ENCODE measurements around the gene SLC1A4.

SLC1A4 gene

DNA sequence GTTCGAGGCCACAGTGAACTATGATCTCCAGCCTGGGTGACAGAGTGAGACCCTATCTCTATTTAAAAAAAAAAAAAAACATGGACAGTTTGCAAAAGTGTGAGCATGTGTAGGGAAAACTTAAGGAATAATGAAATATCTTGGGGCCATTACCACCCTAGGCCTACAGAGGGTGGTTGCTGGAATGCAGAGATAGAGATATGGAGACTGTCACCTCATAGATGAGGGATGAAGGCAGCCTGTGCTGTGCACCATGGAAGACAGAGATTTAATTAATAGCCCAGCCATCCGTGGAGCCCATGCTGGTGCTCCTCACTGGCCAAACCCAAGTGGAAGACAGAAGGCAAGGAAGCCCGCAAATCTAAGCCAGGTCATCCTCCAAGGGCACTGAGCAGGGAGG, 50.4 kb downstream of the SLC1A4 start:
- Histone ChIP-seq H3K4me1 (peaks cover 19 to 40% (median 26%) of the 10 kb centered on the region in 10 experiments), H3K36me3 (peaks cover 12 to 46% (median 19%) of the 10 kb centered on the region in 11 experiments; a peak in 21 of 22 replicates), H3K9ac (no peak overlapping the region), H3K27ac (no peak overlapping the region), H3K4me3 (no peak overlapping the region), H4K20me1 (peaks cover 0 to 8% (median 0%) of the 10 kb centered on the region in 11 experiments; a peak in 1 of 22 replicates), H3K4me2 (no peak overlapping the region), H3K27me3 (no peaks in the 10 kb centered on the region), H3K9me3 (replicated peaks in 1 of 11) (peaks cover 13 to 17% (median 14%) of the 10 kb centered on the region in 11 experiments)
- TF ChIP-seq Cebpa-rat (IDR thresholded peaks at IDR 0.05) = no peak

DNA sequence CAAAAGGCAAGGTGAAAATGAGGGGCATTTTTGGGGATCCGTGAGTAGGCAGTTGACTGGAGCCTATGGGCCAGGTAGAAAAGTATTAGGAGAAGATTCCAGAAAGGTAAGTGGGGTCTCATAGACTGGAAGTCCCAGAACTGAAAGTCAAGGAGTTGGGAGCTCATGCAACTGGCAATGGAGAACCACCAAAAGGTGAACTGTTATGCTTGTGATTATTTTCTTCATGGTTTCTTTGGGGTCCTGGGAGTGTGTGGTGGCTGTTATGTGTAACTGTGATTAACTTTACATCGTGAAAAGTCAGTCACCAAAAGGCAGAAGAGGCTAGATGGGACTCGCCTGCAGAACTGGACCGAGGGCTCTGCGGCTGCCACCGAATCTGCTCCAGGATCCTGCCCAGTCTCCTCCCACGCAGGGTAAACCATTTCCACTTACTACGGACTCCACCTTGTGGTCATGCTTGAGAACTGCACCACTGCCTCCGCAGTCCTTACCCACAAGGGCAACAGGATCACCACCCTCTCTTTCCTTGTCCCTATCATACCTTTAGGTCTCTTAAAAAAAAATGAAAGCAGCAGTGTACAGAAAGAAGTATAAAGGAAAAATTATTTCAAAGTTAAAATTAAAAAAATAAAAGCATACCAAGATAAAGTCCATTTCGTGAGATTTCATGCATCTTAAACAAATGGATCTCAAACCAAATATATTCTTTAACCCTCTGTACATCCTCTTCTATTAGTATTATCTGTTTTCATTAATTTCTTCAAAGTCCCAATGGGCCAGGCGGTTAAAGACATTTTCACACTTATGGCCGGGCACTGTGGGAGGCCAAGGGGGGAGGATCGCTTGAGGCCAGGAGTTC, 51.4 kb downstream of the SLC1A4 start:
- Histone ChIP-seq H3K4me2 (peak overlapping the region in 9 of 11 experiments; percentile 4 to 69 (median 17); a peak in 12 of 22 replicates), H3K4me3 (no peak overlapping the region), H3K9ac (no peak overlapping the region), H4K20me1 (peaks cover 0 to 8% (median 0%) of the 10 kb centered on the region in 11 experiments; a peak in 1 of 22 replicates), H3K27me3 (no peaks in the 10 kb centered on the region), H3K9me3 (replicated peaks in 1 of 11) (peaks cover 23 to 27% (median 24%) of the 10 kb centered on the region in 11 experiments), H3K36me3 (peaks cover 19 to 56% (median 27%) of the 10 kb centered on the region in 11 experiments), H3K27ac (no peak overlapping the region), H3K4me1 (peaks cover 16 to 44% (median 27%) of the 10 kb centered on the region in 10 experiments)
- no peak for TF ChIP-seq Cebpa-rat (IDR thresholded peaks at IDR 0.05)

DNA sequence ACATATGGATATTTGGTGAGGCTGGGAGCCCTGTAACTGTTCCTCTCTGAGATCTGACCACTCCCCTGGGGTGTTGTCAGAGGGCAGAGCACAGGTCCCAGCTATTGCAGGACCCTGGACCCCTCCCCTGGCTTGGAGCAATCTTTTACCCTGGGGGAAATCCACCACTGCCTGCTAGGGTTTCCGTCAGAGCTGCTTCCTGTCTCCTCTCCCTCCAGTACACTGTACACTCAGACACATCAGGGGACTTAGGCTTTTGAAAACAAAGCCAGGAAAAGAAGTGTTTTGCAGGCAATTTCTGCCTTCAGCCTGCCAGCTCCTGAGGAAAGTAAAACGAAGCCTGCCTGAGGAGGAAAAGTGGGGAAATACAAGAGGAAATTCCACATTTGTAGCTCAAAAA, 53.8 kb downstream of the SLC1A4 start:
- Histone ChIP-seq H3K9me3 (replicated peaks in 1 of 11) (peaks cover 34 to 51% (median 43%) of the 10 kb centered on the region in 11 experiments), H3K4me1 (peaks cover 12 to 62% (median 38%) of the 10 kb centered on the region in 10 experiments; a peak in 19 of 20 replicates), H3K27me3 (no peaks in the 10 kb centered on the region), H3K4me2 (peak overlapping the region; percentile 12 to 75 (median 64); a peak in 21 of 22 replicates), H4K20me1 (peaks cover 0 to 8% (median 0%) of the 10 kb centered on the region in 11 experiments; a peak in 1 of 22 replicates), H3K36me3 (peaks cover 19 to 71% (median 42%) of the 10 kb centered on the region in 11 experiments), H3K4me3 (peak overlapping the region in 1 of 10 experiments; percentile 12; a peak in 1 of 20 replicates), H3K9ac (peak overlapping the region in 9 of 11 experiments; percentile 11 to 61 (median 48); a peak in 17 of 22 replicates), H3K27ac (peak overlapping the region in 9 of 11 experiments; percentile 42 to 73 (median 63); a peak in 18 of 22 replicates)
- peak in 1 of 11 experiments; percentile 19; a peak in 1 of 22 replicates for TF ChIP-seq Cebpa-rat (IDR thresholded peaks at IDR 0.05)

DNA sequence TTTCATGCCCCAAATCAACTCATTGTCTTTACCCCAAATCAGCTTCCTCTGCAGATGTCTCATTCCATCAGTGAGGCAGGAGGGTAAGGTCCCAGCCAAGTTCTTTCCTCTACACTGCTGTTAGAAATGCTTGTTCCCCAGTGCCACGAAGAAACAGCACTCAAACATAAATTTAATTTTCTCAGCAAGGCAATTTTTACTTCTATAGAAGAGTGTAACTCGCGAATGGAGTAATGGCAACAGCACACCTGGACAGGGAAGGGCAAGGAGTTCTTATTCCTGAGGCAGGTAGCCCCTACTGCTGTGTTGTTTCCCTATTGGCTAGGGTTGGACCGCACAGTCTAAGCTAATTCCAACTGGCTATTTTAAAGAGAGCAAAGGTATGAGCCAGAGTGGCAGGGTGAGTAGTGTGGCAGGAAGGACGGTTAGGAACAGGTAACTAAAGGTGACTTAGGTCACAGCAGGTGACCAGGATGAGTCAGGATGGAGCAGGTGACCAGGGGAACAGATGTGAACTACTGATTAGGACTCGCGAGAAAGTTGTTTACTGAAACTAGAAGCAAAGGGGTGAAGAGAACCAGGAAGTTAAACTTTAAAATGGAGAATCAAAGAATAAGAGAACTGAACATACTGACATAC, 55.0 kb downstream of the SLC1A4 start:
- peak overlapping the region in 7 of 11 experiments; percentile 60 to 75 (median 68); a peak in 12 of 22 replicates for H3K4me2 ChIP-seq
- H3K9ac ChIP-seq = peak overlapping the region in 1 of 11 experiments; percentile 52; a peak in 1 of 22 replicates
- peak overlapping the region in 7 of 10 experiments; percentile 4 to 37 (median 20); a peak in 4 of 20 replicates for H3K4me3 ChIP-seq
- peaks cover 12 to 62% (median 38%) of the 10 kb centered on the region in 10 experiments; a peak in 19 of 20 replicates for H3K4me1 ChIP-seq
- H3K9me3 ChIP-seq (replicated peaks in 1 of 11) = peaks cover 39 to 62% (median 50%) of the 10 kb centered on the region in 11 experiments
- peaks cover 0 to 8% (median 0%) of the 10 kb centered on the region in 11 experiments; a peak in 1 of 22 replicates for H4K20me1 ChIP-seq
- peak overlapping the region in 8 of 11 experiments; percentile 49 to 73 (median 64); a peak in 13 of 22 replicates for H3K27ac ChIP-seq
- no peak for TF ChIP-seq Cebpa-rat (IDR thresholded peaks at IDR 0.05)
- no peaks in the 10 kb centered on the region for H3K27me3 ChIP-seq
- peaks cover 16 to 63% (median 36%) of the 10 kb centered on the region in 11 experiments for H3K36me3 ChIP-seq

DNA sequence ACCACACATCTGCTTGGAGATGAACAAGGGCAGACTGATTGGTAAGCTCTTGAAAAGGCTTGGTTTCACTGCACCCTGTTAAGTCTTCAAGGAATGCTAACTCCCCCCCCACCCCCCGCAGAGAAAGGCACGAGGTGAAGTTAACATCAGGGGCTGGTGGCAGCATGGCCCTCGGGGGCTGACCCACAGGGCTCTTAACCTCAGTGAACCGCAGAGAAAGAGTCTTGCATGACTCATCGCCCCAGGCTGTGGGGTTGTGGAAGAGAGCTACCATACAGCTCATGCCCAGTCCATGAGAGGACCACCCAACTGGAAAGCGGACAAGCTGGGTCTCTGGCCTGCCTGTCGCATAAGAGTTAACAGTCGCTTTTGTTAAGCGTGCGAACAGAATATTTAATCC, 56.5 kb downstream of the SLC1A4 start:
- TF ChIP-seq Cebpa-rat (IDR thresholded peaks at IDR 0.05) = no peak
- Histone ChIP-seq H3K4me2 (peak overlapping the region in 7 of 11 experiments; percentile 3 to 52 (median 26); a peak in 7 of 22 replicates), H3K27ac (no peak overlapping the region), H3K4me1 (peaks cover 7 to 57% (median 35%) of the 10 kb centered on the region in 10 experiments; a peak in 19 of 20 replicates), H3K9ac (no peak overlapping the region), H4K20me1 (no peaks in the 10 kb centered on the region), H3K27me3 (no peaks in the 10 kb centered on the region), H3K4me3 (no peak overlapping the region), H3K9me3 (replicated peaks in 1 of 11) (peaks cover 39 to 62% (median 54%) of the 10 kb centered on the region in 11 experiments), H3K36me3 (peaks cover 16 to 55% (median 36%) of the 10 kb centered on the region in 11 experiments)

DNA sequence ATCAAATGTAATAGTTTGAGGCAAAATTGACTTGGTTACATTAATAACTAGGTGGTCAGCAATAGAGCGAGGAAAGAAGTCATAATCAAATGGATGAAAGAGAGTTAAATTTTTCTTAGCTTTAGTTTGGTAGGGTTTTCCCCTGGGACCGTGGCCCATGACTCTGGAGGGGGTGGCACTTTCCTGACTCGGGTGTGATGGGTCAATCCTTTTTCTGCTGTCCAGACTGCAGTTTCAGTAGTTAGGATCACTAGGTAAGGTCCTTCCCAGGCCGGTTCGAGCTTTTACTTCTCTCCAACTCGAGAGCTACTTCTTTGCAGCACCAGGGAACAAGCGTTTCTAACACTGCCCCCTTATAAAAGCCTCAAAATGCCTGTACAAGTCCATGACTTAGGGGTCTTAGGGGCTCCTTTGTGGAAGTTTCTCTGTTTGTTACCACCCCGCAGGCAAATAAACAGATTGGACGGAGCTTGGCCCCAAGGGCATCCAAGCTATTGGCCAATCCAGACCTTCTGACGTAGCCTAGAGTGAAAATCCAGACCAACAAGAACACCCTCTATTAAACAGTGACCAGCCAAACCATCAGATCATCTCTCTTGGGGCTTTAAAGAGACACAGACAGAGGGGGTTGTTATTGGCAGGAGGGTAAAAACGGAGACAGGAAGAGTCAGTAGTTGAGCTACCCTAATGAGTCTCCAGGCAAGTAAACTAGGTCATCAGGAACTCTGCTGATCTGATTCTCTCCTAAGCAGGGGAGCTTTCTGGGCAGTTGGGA, 57.6 kb downstream of the SLC1A4 start:
- H3K9ac ChIP-seq = no peak overlapping the region
- H4K20me1 ChIP-seq = no peaks in the 10 kb centered on the region
- H3K4me3 ChIP-seq = no peak overlapping the region
- H3K9me3 ChIP-seq (replicated peaks in 1 of 11) = peaks cover 49 to 73% (median 62%) of the 10 kb centered on the region in 11 experiments
- no peak for TF ChIP-seq Cebpa-rat (IDR thresholded peaks at IDR 0.05)
- peak overlapping the region in 8 of 11 experiments; percentile 13 to 49 (median 26); a peak in 15 of 22 replicates for H3K4me2 ChIP-seq
- no peaks in the 10 kb centered on the region for H3K27me3 ChIP-seq
- H3K4me1 ChIP-seq = peaks cover 7 to 49% (median 35%) of the 10 kb centered on the region in 10 experiments; a peak in 19 of 20 replicates
- H3K27ac ChIP-seq = no peak overlapping the region
- H3K36me3 ChIP-seq = peaks cover 16 to 59% (median 39%) of the 10 kb centered on the region in 11 experiments

DNA sequence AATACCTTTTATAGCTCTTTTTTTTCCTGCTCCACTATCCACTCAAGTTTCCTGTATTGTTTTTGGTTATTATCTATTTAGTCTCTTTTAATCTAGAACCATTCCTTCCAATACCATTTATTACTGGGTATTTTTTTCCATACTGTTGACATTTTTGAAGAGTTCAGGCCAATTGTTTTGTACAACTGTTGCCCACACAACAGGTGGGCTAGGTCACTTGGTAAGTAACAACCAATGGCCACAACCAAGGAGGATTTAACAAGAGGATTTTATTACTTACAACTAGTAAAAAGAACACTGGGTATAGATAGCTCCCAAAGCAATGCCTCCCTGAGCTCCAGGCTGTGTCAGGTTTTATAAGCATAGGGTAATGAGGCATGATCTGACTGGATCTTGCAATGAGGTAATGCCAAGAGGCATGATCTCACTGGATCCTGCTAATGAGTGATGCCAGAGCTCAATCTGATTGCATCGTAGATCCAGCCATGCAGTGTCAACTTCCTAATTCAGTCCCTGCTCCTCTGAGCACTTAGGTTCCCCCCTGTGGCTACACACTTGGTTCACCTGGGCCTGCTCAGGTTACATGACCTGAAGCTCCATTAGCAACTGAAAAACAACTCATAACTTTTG, 59.9 kb downstream of the SLC1A4 start:
- H3K9ac ChIP-seq = no peak overlapping the region

More for the DNA sequence above, 59.9 kb downstream of the SLC1A4 start:
- Histone ChIP-seq H3K4me3 (no peak overlapping the region), H4K20me1 (no peaks in the 10 kb centered on the region), H3K4me1 (peaks cover 23 to 46% (median 35%) of the 10 kb centered on the region in 10 experiments), H3K9me3 (replicated peaks in 1 of 11) (peaks cover 45 to 67% (median 57%) of the 10 kb centered on the region in 11 experiments), H3K4me2 (no peak overlapping the region), H3K27ac (no peak overlapping the region), H3K36me3 (peaks cover 12 to 47% (median 31%) of the 10 kb centered on the region in 11 experiments), H3K27me3 (no peaks in the 10 kb centered on the region)
- TF ChIP-seq Cebpa-rat (IDR thresholded peaks at IDR 0.05) = no peak

Measured in BLaER1 treated with 17β-estradiol and CSF1 and Interleukin-3, amounts not matched to agents 10 nM and 100 nM (cell line).